EL (cell line): ENCODE measurements around the gene CHST5.
"Not testable (repeated sequence)": the region's sequence is repeated elsewhere in the genome, so short reads cannot be mapped to it uniquely, and the experiment has no call there.

Experiments
- DNase-seq: peaks from one replicate; pipeline ENCODE4 v3.0.0-alpha.2; 2016

CHST5 gene

DNA sequence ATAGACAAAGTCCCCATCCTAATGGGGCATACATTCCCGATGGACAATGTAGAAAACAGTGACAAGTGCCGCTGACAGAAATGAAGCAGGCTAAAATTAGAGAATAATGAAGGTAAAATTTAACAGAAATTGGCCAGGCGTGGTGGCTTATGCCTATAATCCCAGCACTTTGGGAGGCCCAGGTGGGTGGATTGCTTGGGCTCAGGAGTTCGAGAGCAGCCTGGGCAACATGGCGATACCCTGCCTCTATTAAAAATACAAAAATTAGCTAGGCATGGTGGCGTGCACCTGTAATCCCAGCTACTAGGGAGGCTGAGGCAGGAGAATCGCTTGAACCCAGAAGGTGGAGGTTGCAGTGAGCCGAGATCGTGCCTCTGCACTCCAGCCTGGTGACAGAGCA lies 12.5 kb upstream of the CHST5 start:
- DNase-seq: not testable (repeated sequence)

DNA sequence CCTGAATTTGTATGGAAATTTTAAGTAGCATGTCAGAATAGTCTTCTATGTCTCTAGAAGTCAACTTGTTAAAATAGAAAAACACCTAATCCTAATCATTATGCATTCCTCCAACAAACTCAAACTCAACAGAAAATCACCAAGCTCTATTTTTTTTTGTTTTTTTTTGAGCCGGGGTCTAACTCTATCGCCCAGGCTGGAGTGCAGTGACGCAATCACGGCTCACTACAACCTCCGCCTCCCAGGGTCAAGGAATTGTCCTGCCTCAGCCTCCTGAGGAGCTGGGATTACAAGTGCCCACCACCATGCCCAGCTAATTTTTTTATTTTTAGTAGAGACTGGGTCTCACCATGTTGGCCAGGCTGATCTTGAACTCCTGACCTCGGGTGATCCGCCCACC lies 10.4 kb upstream of the CHST5 start:
- no peak for DNase-seq

DNA sequence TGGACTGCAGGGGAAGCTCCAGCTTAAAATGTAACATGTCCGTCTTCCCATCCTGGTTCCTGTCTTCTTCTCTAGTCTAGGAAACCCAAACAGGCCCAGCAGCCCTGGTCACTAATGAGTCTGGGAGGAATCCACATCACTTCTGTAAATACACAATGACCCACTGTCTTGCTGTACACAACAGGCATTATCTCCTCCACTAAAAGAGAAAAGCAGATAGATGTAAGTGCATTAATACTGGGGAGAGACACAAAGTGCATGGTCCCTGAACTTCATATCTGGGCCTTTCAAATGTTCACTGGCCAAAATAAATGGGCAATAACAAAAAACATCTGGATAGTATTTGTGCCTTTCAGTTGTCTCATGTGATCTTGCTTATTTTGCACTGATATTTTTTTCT lies 10.0 kb upstream of the CHST5 start:
- not testable (repeated sequence) for DNase-seq

- not testable (repeated sequence) for DNase-seq
These were observed 6.6 kb upstream of the CHST5 start for GRCh38 chr16:75542462-75542861.

GRCh38 chr16:75541236-75541635 lies 5.3 kb upstream of the CHST5 start:
- DNase-seq: no peak

GRCh38 chr16:75538882-75539565 lies 3.1 kb upstream of the CHST5 start:
- DNase-seq: not testable (repeated sequence)

GRCh38 chr16:75537776-75538175 lies 1.9 kb upstream of the CHST5 start:
- no peak for DNase-seq

DNA sequence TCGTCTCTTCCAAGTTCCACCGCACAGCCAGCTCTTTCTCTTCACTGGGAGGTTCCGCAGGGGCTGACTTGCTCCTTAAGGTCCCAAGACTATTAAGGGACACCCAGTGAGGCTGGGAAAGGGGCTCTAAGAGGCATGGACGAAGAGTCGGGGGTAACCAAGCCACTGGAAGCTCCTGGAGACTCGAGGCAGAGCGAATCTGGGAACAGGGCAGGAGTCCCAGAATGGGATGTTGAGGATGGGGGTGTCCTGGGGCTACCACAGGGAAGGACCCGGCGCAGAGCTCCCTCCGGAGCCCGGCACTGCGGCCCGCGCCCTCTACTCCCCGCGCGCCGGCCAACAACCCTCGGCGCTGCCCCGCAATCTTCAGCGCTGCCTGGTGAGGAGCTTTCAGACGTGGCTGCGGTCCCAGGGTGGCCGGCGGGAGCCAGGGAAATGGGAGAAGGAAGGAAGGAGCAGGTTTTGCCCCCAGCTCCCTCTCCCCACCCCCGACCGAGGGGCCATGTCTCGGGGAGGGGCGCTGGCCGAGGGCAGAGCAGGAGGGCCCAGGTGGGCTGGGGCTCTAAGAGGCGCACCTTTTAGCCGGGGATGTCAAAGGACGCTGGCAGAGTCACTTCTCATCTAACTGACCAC lies 581 bp downstream of the CHST5 start:
- no peak for DNase-seq

DNA sequence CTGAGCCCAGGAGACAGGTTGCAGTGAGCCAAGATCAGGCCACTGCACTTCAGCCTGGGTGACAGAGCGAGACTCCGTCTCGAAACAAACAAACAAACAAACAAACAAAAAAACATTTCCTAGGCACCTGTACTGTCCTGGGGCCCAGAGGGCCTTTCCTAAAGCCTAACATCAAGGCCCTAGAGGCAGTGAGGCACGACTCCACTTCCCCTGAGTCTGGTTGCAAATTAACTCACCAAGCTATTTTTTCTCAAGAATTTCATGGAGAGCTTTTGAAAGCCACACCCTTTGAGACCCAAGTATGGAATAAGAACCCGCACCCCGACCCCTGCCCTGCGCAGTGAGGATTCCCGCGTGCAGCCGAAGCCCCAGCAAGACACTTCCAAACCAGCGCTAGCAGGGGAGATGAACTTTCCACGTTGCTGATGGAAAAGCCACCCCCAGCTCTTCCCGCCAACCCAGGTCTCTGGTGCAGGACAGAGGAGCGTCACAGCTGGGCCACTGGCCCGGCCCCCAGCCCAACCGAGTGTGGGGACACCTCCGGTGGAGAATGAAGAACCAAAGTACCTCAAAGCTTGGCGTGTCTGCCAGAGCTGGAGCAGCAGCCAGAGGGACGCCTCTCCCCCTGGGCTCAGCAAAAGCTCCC lies 1.2 kb downstream of the CHST5 start:
- no peak for DNase-seq

- DNase-seq: no peak
These were observed 3.1 kb downstream of the CHST5 start for GRCh38 chr16:75532791-75533190.

DNA sequence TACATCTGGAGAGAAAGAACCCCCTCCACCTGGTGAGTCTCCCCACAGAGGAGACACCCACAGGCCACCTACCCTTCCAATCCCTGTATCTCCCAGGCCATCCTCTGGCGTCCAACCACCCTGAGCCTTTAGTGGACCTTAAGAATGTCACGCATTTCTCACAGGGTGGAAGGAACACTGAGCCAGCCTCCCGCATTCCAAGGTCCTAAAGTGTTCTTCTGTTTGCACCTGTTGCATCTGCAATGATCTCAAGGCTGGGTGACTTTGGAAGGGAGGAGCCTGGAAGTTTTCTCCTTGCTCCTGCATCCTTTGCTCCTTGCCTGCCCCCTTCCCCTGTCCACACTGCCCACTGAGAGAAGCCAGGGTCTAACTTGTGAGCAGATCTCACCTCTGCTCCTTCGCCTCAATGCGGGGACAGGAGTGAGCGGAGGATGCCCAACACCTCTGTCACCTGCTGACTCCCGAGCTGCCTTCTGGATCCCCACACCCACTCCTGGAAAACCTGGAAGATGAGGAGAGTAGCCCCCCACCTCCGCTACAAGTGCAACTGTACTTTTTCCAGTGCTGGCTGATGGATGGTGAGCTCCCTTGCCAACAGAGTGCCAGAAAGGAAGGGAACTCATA lies 3.7 kb downstream of the CHST5 start:
- DNase-seq: no peak

GRCh38 chr16:75529959-75530358 lies 5.9 kb downstream of the CHST5 start:
- no peak for DNase-seq

- DNase-seq: no peak
These were observed 6.6 kb downstream of the CHST5 start for GRCh38 chr16:75529056-75529905.

GRCh38 chr16:75527825-75528299 lies 8.0 kb downstream of the CHST5 start:
- DNase-seq: no peak

GRCh38 chr16:75526032-75526790 lies 9.7 kb downstream of the CHST5 start:
- DNase-seq: no peak

DNA sequence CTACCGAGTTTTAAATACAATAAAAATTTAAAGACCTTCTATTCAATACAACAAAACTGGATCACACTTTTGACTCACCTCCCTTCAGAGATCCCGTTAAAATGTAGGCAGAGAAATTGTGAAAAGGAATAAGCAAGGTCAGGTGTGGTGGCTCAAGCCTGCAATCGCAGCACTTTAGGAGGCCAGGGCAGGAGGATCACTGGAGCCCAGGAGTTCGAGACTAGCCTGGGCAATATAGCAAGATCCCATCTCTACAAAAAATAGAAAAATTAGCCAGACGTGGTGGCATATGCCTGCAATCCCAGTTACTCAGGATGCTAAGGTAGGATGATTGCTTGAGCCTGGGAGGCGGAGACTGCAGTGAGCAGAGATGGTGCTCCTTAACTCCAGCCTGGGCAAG lies 16.7 kb downstream of the CHST5 start:
- no peak for DNase-seq

DNA sequence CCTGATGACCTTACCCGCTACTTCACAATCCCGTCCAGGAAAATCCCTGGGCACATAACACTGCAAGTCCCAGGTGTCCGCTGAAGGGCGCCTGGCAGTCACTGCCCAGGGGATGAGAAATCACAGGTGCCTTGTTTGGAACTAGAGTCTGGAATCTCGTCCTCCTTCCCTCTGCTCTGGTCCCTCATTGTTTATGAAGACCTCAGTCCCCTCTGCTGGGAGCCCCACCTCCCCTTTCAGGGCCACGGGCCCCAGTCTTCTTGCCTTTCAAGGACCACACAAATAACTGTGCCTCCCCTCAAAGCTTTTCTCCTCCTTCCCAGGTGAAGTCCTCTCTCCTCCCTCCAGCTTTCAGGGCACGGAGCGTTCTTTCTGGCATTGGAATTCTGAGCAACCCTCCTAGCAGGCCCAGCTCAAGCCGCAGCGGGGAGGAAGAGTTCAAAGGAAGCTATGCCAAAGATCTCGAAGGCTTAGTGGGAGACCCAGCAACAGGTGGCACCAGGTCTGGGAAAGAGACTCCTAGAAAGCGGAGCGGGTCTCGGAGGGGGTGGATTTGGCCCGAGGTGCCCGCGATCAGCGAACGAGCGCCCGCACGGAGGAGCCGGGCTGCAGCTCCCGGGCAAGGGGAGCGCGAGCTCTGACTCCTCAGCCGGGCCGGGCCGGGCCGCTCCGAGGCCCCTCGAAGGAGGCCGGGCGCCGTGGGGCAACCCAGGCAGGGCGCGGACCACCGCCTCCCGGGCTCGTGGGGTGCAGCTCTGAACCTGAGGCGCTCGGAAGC lies 19.5 kb downstream of the CHST5 start:
- DNase-seq: peak; percentile 21

DNA sequence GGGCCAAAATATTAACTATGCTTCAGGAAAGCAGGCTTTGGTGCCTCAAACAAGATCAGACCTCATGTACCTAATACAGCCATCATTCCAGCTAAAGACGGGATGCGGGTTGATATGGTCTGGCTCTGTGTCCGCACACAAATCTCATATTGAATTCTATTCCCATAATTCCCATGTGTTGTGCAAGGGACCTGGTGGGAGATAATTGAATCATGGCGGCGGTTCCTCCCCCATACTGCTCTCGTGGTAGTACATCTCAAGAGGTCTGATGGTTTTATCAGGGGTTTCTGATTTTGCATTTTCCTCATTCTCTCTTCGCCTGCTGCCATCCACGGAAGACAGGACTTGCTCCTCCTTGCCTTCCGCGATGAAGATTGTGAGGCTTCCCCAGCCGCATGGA lies 21.6 kb downstream of the CHST5 start:
- no peak for DNase-seq

DNA sequence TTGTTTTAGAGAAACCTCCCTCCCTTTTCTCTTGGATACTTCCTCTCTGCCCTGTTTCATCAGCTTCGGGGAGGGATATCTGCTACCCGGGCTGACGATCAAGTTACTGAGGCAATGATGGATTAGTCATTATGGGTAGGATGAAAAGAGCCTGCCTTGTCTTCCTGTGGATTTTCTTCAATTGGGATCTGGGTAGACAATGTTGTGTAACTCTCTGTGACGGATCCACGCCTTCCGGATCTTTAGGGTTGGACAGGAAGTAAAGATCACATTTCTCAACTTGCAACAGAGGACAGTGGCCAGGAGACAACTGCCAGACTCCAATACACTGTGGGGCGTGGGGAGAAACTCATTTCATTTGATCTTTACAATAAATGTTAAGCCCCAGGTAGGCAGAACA lies 29.3 kb downstream of the CHST5 start:
- peak; percentile 81 for DNase-seq

GRCh38 chr16:75506107-75506506 lies 29.8 kb downstream of the CHST5 start:
- DNase-seq: no peak

- DNase-seq: no peak
These were observed 32.1 kb downstream of the CHST5 start for GRCh38 chr16:75503801-75504200.
